ENCODE measurements around the gene PTPN23.

Gene PTPN23

GRCh38 chr3:47404955-47405790 lies 24.4 kb downstream of the PTPN23 start:
- DNase-seq (ENCODE audit: low read depth in 2 of 3, low spot score in 2 of 3), result no peak

GRCh38 chr3:47405820-47406761 lies 25.3 kb downstream of the PTPN23 start:
- no peak for DNase-seq (ENCODE audit: low read depth in 2 of 3, low spot score in 2 of 3)

GRCh38 chr3:47406762-47407149 lies 25.9 kb downstream of the PTPN23 start:
- DNase-seq (ENCODE audit: low read depth in 2 of 3, low spot score in 2 of 3), result no peak

GRCh38 chr3:47407237-47407636 lies 26.4 kb downstream of the PTPN23 start:
- no peak for DNase-seq (ENCODE audit: low read depth in 2 of 3, low spot score in 2 of 3)

- DNase-seq (ENCODE audit: low read depth in 2 of 3, low spot score in 2 of 3), result no peak
Observed at GRCh38 chr3:47407896-47408838, 27.3 kb downstream of the PTPN23 start.

- no peak for DNase-seq (ENCODE audit: low read depth in 2 of 3, low spot score in 2 of 3)
Observed at GRCh38 chr3:47408839-47409229, 28.0 kb downstream of the PTPN23 start.

GRCh38 chr3:47409284-47409683 lies 28.5 kb downstream of the PTPN23 start:
- no peak for DNase-seq (ENCODE audit: low read depth in 2 of 3, low spot score in 2 of 3)

- DNase-seq (ENCODE audit: low read depth in 2 of 3, low spot score in 2 of 3), result no peak
Observed at GRCh38 chr3:47409688-47410416, 29.0 kb downstream of the PTPN23 start.

- DNase-seq (ENCODE audit: low read depth in 2 of 3, low spot score in 2 of 3), result no peak
Observed at GRCh38 chr3:47410417-47410720, 29.5 kb downstream of the PTPN23 start.

GRCh38 chr3:47410801-47411646 lies 30.2 kb downstream of the PTPN23 start:
- no peak for DNase-seq (ENCODE audit: low read depth in 2 of 3, low spot score in 2 of 3)

- DNase-seq (ENCODE audit: low read depth in 2 of 3, low spot score in 2 of 3), result no peak
Observed at GRCh38 chr3:47411696-47412452, 31.1 kb downstream of the PTPN23 start.

GRCh38 chr3:47412453-47412756 lies 31.6 kb downstream of the PTPN23 start:
- no peak for DNase-seq (ENCODE audit: low read depth in 2 of 3, low spot score in 2 of 3)

GRCh38 chr3:47412842-47413520 lies 32.2 kb downstream of the PTPN23 start:
- DNase-seq (ENCODE audit: low read depth in 2 of 3, low spot score in 2 of 3), result no peak

- DNase-seq (ENCODE audit: low read depth in 2 of 3, low spot score in 2 of 3), result no peak
Observed at GRCh38 chr3:47413751-47414150, 32.9 kb downstream of the PTPN23 start.

GRCh38 chr3:47414161-47414564 lies 33.3 kb downstream of the PTPN23 start:
- DNase-seq (ENCODE audit: low read depth in 2 of 3, low spot score in 2 of 3), result no peak

- DNase-seq (ENCODE audit: low read depth in 2 of 3, low spot score in 2 of 3), result no peak
Observed at GRCh38 chr3:47414666-47415587, 34.1 kb downstream of the PTPN23 start.

- DNase-seq (ENCODE audit: low read depth in 2 of 3, low spot score in 2 of 3), result no peak
Observed at GRCh38 chr3:47416041-47416440, 35.2 kb downstream of the PTPN23 start.
